A549 (cell line): ENCODE data around the gene HTRA3.

Experiments
- CTCF ChIP-seq: fragments of >200 bp; sonication (Bioruptor Twin); formaldehyde crosslinking; IDR thresholded peaks from 3 replicates; pipeline ENCODE4 v1.5.1; 2016
- ELK1 ChIP-seq: fragments of 150-350 bp; IDR thresholded peaks from 2 replicates; pipeline ENCODE4 v1.6.1; 2014; ENCODE audit warnings: low read depth, mild to moderate bottlenecking, low read length
- JUNB ChIP-seq: fragments of >200 bp; sonication (Bioruptor Twin); formaldehyde crosslinking; IDR thresholded peaks from 2 replicates; pipeline ENCODE4 v1.6.1; 2016
- MAZ ChIP-seq: fragments of 150-350 bp; IDR thresholded peaks from 2 replicates; pipeline ENCODE4 v1.6.1; 2014; ENCODE audit warnings: antibody characterized with exemption, low read depth, low read length, borderline replicate concordance
- NFE2L2 ChIP-seq: fragments of 150-350 bp; conservative IDR thresholded peaks from 2 replicates; pipeline ENCODE4 v1.6.1; 2014; ENCODE audit warnings: low read length
- POLR2A ChIP-seq: IDR thresholded peaks from 2 replicates; pipeline ENCODE4 v1.6.1; 2012; ENCODE audit warnings: mild to moderate bottlenecking, low read length

GRCh38 chr4:8328456-8328855, 58.9 kb downstream of the HTRA3 start:
- TF ChIP-seq POLR2A (no peak), CTCF (no peak), MAZ (no peak), JUNB (no peak), NFE2L2 (no peak), ELK1 (no peak)
